Neural crest cell (in vitro differentiated cells): ENCODE data around the gene GNG4. TPM values are rescaled to one million over a fixed set of nuclear protein-coding genes. Genes with fewer than 3 reads are reported as not detected.
A peak's percentile ranks its signal among the peaks of the same experiment; 100 is the strongest.
"Not testable (repeated sequence)": the region's sequence is repeated elsewhere in the genome, so short reads cannot be mapped to it uniquely, and the experiment has no call there.

Source experiments
- DNase-seq: peaks from one replicate; pipeline ENCODE4 v3.0.0; 2021; ENCODE audit warnings: low read depth, mixed read lengths, low spot score
- H3K27ac Mint-ChIP-seq: one replicate; pipeline ENCODE4 v1.8.0; 2021; ENCODE audit warnings: mild to moderate bottlenecking, mixed read lengths; ENCODE audit not compliant: unreplicated experiment
- H3K27me3 Mint-ChIP-seq: 2 replicates; pipeline ENCODE4 v1.8.0; 2021; ENCODE audit warnings: low read depth, mild to moderate bottlenecking, mixed read lengths
- H3K36me3 Mint-ChIP-seq: 2 replicates; pipeline ENCODE4 v1.8.0; 2021; ENCODE audit warnings: low read depth, mild to moderate bottlenecking, mixed read lengths
- H3K4me1 Mint-ChIP-seq: 2 replicates; pipeline ENCODE4 v1.8.0; 2021; ENCODE audit warnings: mixed read lengths
- H3K4me3 Mint-ChIP-seq: one replicate; pipeline ENCODE4 v1.8.0; 2021; ENCODE audit warnings: mild to moderate bottlenecking, mixed read lengths
- H3K9me3 Mint-ChIP-seq: 2 replicates; pipeline ENCODE4 v1.8.0; 2021; ENCODE audit warnings: mixed read lengths
- total RNA-seq: library from RNA; stranded (reverse); gene quantifications from 2 replicates; pipeline ENCODE4 v1.2.1, GENCODE V29; 2021
- TF ChIP-seq, protein P1 (sequence below): fragments of 200-600 bp; sonication (generic); conservative IDR thresholded peaks from 2 replicates; pipeline ENCODE4 v1.5.0; 2021; ENCODE audit warnings: antibody characterized with exemption, mild to moderate bottlenecking

GNG4 gene
- total RNA-seq, 1 donor from 2014 or later: 38.2 TPM

- Mint-ChIP-seq H3K27me3 (no peaks in the 10 kb centered on the region), H3K9me3 (no peaks in the 10 kb centered on the region), H3K36me3 (no peaks in the 10 kb centered on the region), H3K27ac (no peak overlapping the region), H3K4me1 (no peaks in the 10 kb centered on the region), H3K4me3 (no peak overlapping the region)
- DNase-seq: no peak
- TF ChIP-seq, protein P1, sequence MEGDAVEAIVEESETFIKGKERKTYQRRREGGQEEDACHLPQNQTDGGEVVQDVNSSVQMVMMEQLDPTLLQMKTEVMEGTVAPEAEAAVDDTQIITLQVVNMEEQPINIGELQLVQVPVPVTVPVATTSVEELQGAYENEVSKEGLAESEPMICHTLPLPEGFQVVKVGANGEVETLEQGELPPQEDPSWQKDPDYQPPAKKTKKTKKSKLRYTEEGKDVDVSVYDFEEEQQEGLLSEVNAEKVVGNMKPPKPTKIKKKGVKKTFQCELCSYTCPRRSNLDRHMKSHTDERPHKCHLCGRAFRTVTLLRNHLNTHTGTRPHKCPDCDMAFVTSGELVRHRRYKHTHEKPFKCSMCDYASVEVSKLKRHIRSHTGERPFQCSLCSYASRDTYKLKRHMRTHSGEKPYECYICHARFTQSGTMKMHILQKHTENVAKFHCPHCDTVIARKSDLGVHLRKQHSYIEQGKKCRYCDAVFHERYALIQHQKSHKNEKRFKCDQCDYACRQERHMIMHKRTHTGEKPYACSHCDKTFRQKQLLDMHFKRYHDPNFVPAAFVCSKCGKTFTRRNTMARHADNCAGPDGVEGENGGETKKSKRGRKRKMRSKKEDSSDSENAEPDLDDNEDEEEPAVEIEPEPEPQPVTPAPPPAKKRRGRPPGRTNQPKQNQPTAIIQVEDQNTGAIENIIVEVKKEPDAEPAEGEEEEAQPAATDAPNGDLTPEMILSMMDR: no peak
Observed at GRCh38 chr1:235549351-235550139, 100.0 kb downstream of the GNG4 start.

- not testable (repeated sequence) for H3K4me1 Mint-ChIP-seq, DNase-seq, H3K36me3 Mint-ChIP-seq, H3K4me3 Mint-ChIP-seq, H3K27me3 Mint-ChIP-seq, H3K9me3 Mint-ChIP-seq
- H3K27ac Mint-ChIP-seq: peak overlapping the region; percentile 15
Observed at GRCh38 chr1:235546369-235547155, 103.0 kb downstream of the GNG4 start.

DNA sequence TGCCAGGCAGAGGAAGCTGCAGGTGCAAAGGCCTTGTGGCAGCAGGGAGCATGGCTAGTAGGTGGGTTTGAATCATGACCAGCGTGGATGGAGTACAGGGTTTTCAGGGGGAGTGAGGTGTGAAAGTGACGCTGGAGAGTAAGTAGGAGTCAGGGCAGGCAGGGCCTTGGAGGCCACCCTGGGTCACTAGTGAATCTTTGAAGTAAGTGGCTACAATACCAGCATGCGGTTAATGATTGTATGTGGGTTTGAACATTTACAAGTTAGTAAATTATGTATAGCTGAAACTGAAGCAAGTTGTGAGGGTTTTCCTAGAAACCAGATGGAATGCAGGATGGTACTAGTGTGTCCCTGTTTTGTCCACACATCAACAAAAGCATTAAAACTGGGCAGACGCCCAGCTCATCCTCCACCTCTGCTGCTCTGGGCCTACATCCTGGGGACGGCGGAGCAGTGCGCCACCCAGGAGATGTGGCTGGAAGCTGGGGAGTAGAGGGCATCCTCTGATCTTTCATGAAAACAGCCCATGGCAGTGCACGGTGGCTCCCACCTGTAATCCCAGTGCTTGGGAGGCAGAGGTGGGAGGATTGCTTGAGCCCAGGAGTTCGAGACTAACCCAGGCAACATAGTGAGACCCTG, 104.2 kb downstream of the GNG4 start:
- H3K27ac Mint-ChIP-seq: no peak overlapping the region
- no peaks in the 10 kb centered on the region for H3K27me3 Mint-ChIP-seq
- H3K4me1 Mint-ChIP-seq: no peaks in the 10 kb centered on the region
- TF ChIP-seq, protein P1: no peak
- H3K9me3 Mint-ChIP-seq: no peaks in the 10 kb centered on the region
- H3K4me3 Mint-ChIP-seq: no peak overlapping the region
- no peak for DNase-seq
- H3K36me3 Mint-ChIP-seq: no peaks in the 10 kb centered on the region

DNA sequence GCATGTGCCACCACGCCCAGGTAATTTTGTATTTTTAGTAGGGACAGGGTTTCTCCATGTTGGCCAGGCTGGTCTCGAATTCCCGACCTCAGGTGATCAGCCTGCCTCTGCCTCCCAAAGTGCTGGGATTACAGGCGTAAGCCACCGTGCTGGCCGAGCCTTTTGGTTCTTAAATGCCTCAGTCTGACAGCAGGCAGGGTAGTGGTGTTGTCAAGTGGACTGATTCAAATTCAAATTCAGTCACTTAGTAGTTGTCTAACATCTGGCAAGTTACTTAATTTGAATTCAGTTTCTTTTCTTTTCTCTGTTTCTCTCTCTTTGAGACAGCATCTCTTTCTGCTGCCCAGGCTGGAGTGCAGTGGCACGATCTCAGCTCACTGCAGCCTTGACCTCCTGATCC, 106.7 kb downstream of the GNG4 start:
- not testable (repeated sequence) for H3K9me3 Mint-ChIP-seq, H3K4me3 Mint-ChIP-seq, DNase-seq, H3K4me1 Mint-ChIP-seq, H3K27me3 Mint-ChIP-seq, H3K36me3 Mint-ChIP-seq, H3K27ac Mint-ChIP-seq

DNA sequence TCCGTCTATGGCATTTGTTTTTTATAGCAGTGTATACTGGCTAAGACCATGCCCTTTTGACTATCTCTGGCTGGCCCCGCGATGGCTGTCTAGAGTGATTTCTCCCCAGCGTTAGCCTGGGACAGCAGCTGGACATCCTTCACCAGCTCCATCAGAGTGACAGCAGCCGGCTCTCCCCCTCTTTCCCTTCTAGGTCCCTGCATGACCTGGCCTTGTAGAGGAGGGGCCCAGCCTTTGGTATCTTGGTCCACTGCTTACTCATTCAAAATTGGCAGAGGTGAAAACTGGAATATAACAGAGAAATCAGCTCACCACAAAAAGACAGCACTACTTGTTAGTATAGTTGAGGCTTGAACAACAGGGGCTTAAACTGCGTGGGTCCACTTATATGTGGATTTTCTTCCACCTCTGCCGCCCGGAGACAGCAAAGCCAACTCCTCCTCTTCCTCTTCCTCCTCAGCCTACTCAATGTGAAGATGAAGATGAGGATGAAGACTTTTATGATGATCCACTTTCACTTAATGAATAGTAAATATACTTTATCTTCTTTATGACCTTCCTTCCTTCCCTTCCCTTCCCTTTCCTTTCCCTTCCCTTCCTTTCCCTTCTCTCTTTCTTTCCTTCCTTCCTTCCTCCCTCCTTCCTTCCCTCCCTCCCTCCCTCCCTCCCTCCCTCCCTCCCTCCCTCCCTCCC, 116.0 kb downstream of the GNG4 start:
- Mint-ChIP-seq H3K4me1 (no peaks in the 10 kb centered on the region), H3K27me3 (no peaks in the 10 kb centered on the region), H3K4me3 (no peak overlapping the region), H3K9me3 (no peaks in the 10 kb centered on the region), H3K27ac (no peak overlapping the region), H3K36me3 (no peaks in the 10 kb centered on the region)
- TF ChIP-seq, protein P1: no peak
- no peak for DNase-seq

GRCh38 chr1:235532360-235532759, 117.2 kb downstream of the GNG4 start:
- no peak overlapping the region for H3K4me3 Mint-ChIP-seq
- H3K27me3 Mint-ChIP-seq: no peaks in the 10 kb centered on the region
- DNase-seq: no peak
- H3K4me1 Mint-ChIP-seq: no peaks in the 10 kb centered on the region
- TF ChIP-seq, protein P1: no peak
- no peak overlapping the region for H3K27ac Mint-ChIP-seq
- H3K9me3 Mint-ChIP-seq: no peaks in the 10 kb centered on the region
- no peaks in the 10 kb centered on the region for H3K36me3 Mint-ChIP-seq
